Measurements from ENCODE around the gene CXCR4. TPM values are rescaled to one million over a fixed set of nuclear protein-coding genes. Genes with fewer than 3 reads are reported as not detected.

Gene CXCR4
- total and polyA plus RNA-seq, 2 experiments from 2014 or later = 2.1 TPM

DNA sequence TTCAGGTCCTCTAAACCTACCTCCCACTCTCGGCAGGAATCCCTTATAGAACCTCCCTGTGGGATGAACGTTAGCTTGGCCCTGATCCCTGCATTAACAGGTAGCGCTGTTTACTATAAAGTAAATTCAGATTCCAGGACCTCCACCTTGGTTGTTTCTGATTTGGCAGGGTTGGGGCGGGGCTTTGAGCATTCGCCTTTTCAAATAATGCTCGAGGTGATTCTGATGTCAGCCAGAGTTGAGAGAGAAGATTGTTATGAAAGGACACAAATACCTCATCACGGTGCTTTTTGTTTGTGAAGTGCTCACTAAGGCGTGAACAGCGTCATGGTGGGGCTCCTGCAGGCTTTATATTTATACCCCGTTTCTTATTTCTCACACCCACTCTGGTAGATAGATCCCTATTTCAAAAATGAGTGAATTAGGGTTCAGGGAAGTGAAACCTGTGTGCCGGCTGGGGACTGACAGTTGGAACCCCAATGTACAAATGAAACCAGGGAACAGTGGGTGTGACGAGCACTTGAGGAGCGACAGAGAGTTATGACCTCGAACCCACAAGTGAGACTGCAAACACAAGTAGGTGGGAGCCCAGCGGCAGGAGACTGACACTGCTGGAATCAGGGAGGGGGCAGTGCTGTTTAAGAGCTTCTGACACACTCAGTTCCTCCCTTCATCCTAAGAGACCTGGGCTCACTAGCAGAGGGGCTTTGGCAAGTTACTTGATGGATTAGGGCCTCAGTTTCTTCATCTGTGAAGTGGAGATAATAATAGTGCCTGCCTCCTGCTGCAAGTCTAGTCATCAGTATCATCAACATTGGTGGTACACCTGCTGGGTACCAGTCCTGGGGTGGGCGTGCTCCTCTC is 14.2 kb upstream of the CXCR4 start (continued):
- TF ChIP-seq, protein P1, sequence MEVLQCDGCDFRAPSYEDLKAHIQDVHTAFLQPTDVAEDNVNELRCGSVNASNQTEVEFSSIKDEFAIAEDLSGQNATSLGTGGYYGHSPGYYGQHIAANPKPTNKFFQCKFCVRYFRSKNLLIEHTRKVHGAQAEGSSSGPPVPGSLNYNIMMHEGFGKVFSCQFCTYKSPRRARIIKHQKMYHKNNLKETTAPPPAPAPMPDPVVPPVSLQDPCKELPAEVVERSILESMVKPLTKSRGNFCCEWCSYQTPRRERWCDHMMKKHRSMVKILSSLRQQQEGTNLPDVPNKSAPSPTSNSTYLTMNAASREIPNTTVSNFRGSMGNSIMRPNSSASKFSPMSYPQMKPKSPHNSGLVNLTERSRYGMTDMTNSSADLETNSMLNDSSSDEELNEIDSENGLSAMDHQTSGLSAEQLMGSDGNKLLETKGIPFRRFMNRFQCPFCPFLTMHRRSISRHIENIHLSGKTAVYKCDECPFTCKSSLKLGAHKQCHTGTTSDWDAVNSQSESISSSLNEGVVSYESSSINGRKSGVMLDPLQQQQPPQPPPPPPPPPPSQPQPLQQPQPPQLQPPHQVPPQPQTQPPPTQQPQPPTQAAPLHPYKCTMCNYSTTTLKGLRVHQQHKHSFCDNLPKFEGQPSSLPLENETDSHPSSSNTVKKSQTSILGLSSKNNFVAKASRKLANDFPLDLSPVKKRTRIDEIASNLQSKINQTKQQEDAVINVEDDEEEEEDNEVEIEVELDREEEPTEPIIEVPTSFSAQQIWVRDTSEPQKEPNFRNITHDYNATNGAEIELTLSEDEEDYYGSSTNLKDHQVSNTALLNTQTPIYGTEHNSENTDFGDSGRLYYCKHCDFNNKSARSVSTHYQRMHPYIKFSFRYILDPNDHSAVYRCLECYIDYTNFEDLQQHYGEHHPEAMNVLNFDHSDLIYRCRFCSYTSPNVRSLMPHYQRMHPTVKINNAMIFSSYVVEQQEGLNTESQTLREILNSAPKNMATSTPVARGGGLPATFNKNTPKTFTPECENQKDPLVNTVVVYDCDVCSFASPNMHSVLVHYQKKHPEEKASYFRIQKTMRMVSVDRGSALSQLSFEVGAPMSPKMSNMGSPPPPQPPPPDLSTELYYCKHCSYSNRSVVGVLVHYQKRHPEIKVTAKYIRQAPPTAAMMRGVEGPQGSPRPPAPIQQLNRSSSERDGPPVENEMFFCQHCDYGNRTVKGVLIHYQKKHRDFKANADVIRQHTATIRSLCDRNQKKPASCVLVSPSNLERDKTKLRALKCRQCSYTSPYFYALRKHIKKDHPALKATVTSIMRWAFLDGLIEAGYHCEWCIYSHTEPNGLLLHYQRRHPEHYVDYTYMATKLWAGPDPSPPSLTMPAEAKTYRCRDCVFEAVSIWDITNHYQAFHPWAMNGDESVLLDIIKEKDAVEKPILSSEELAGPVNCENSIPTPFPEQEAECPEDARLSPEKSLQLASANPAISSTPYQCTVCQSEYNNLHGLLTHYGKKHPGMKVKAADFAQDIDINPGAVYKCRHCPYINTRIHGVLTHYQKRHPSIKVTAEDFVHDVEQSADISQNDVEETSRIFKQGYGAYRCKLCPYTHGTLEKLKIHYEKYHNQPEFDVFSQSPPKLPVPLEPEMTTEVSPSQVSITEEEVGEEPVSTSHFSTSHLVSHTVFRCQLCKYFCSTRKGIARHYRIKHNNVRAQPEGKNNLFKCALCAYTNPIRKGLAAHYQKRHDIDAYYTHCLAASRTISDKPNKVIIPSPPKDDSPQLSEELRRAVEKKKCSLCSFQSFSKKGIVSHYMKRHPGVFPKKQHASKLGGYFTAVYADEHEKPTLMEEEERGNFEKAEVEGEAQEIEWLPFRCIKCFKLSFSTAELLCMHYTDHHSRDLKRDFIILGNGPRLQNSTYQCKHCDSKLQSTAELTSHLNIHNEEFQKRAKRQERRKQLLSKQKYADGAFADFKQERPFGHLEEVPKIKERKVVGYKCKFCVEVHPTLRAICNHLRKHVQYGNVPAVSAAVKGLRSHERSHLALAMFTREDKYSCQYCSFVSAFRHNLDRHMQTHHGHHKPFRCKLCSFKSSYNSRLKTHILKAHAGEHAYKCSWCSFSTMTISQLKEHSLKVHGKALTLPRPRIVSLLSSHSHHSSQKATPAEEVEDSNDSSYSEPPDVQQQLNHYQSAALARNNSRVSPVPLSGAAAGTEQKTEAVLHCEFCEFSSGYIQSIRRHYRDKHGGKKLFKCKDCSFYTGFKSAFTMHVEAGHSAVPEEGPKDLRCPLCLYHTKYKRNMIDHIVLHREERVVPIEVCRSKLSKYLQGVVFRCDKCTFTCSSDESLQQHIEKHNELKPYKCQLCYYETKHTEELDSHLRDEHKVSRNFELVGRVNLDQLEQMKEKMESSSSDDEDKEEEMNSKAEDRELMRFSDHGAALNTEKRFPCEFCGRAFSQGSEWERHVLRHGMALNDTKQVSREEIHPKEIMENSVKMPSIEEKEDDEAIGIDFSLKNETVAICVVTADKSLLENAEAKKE (CRISPR knock-in tag; IDR thresholded peaks at IDR 0.05) = no peak
- TF ChIP-seq, protein P2, sequence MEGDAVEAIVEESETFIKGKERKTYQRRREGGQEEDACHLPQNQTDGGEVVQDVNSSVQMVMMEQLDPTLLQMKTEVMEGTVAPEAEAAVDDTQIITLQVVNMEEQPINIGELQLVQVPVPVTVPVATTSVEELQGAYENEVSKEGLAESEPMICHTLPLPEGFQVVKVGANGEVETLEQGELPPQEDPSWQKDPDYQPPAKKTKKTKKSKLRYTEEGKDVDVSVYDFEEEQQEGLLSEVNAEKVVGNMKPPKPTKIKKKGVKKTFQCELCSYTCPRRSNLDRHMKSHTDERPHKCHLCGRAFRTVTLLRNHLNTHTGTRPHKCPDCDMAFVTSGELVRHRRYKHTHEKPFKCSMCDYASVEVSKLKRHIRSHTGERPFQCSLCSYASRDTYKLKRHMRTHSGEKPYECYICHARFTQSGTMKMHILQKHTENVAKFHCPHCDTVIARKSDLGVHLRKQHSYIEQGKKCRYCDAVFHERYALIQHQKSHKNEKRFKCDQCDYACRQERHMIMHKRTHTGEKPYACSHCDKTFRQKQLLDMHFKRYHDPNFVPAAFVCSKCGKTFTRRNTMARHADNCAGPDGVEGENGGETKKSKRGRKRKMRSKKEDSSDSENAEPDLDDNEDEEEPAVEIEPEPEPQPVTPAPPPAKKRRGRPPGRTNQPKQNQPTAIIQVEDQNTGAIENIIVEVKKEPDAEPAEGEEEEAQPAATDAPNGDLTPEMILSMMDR (conservative IDR thresholded peaks at IDR 0.05; ENCODE audit: low read depth in 2 of 2) = no peak
- no peak for TF ChIP-seq JUNB (IDR thresholded peaks at IDR 0.05; ENCODE audit: unreplicated experiment)

DNA sequence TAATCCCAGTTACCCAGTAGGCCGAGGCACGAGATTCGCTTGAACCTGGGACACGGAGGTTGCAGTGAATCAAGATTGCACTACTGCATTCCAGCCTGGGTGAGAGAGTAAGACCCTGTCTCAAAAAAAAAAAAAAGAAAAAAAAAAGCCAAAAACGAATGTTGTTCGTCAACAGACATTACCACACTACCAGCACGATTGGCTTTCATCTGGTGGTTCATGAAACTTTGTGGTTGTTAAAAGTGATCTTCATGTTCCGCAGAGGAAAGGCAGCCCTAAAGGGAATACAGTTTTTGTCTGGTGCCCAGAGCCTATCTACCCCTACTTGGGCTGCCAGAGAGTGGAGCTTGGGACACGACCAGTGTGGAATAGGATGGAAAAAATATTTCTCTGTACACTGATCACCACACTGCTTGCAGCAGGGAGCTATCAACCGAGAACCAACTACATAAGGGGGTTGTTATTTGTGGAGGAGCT is 13.6 kb upstream of the CXCR4 start:
- Mint-ChIP-seq H3K36me3 (ENCODE audit: low read depth) (no peaks in the 10 kb centered on the region), H3K4me3 (no peak overlapping the region), H3K9me3 (no peaks in the 10 kb centered on the region), H3K27me3 (ENCODE audit: insufficient read depth, low read depth, poor library complexity) (peaks cover 4% of the 10 kb centered on the region), H3K27ac (no peak overlapping the region), H3K4me1 (peaks cover 17% of the 10 kb centered on the region)
- Histone ChIP-seq H3F3A (replicated peaks; ENCODE audit: low read depth) (no peaks in the 10 kb centered on the region), H3K36me3 (ENCODE audit: insufficient read depth) (no peaks in the 10 kb centered on the region), H3K27ac (ENCODE audit: low read depth) (no peak overlapping the region), H3K27me3 (ENCODE audit: insufficient read depth) (no peaks in the 10 kb centered on the region), H3K4me2 (no peak overlapping the region), H3K9me2 (ENCODE audit: insufficient read depth) (0 out of 2 replicates have a peak, but pooled peaks cover 8% of the 10 kb centered on the region), H2AFZ (peak overlapping the region; percentile 69; the same call in 1 of the 2 replicates), H3K79me2 (replicated peaks; ENCODE audit: insufficient read depth) (no peaks in the 10 kb centered on the region), H4K20me1 (replicated peaks; ENCODE audit: insufficient read depth) (no peaks in the 10 kb centered on the region), H3K4me1 (ENCODE audit: insufficient read depth) (peaks cover 11% of the 10 kb centered on the region), H3K4me3 (no peak overlapping the region)
- DNase-seq (ENCODE audit: low spot score) = no peak
- no peak for ATAC-seq
- TF ChIP-seq ZNF114 (CRISPR knock-in tag; IDR thresholded peaks at IDR 0.05) (no peak), POLR2AphosphoS5 (IDR thresholded peaks at IDR 0.05; ENCODE audit: low read depth) (no peak), EZH2 (IDR thresholded peaks at IDR 0.05; ENCODE audit: low read depth, unreplicated experiment) (no peak), ZNF331 (CRISPR knock-in tag; IDR thresholded peaks at IDR 0.05; ENCODE audit: low read depth) (no peak)
- TF ChIP-seq, protein P3, sequence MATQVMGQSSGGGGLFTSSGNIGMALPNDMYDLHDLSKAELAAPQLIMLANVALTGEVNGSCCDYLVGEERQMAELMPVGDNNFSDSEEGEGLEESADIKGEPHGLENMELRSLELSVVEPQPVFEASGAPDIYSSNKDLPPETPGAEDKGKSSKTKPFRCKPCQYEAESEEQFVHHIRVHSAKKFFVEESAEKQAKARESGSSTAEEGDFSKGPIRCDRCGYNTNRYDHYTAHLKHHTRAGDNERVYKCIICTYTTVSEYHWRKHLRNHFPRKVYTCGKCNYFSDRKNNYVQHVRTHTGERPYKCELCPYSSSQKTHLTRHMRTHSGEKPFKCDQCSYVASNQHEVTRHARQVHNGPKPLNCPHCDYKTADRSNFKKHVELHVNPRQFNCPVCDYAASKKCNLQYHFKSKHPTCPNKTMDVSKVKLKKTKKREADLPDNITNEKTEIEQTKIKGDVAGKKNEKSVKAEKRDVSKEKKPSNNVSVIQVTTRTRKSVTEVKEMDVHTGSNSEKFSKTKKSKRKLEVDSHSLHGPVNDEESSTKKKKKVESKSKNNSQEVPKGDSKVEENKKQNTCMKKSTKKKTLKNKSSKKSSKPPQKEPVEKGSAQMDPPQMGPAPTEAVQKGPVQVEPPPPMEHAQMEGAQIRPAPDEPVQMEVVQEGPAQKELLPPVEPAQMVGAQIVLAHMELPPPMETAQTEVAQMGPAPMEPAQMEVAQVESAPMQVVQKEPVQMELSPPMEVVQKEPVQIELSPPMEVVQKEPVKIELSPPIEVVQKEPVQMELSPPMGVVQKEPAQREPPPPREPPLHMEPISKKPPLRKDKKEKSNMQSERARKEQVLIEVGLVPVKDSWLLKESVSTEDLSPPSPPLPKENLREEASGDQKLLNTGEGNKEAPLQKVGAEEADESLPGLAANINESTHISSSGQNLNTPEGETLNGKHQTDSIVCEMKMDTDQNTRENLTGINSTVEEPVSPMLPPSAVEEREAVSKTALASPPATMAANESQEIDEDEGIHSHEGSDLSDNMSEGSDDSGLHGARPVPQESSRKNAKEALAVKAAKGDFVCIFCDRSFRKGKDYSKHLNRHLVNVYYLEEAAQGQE (IDR thresholded peaks at IDR 0.05; ENCODE audit: unreplicated experiment) = no peak
- TF ChIP-seq, protein P2 (conservative IDR thresholded peaks at IDR 0.05; ENCODE audit: low read depth in 2 of 2) = no peak
